GM12878 (cell line): Measurements from ENCODE around the gene YTHDC1. TPM values are rescaled to one million over a fixed set of nuclear protein-coding genes. Genes with fewer than 3 reads are reported as not detected.
A peak's percentile ranks its signal among the peaks of the same experiment; 100 is the strongest.

Source experiments
- ATAC-seq: fragments of 200-7000 bp; cut with Tn5 transposase; 3 replicates; pipeline ENCODE4 v1.9.1; 2020; ENCODE audit warnings: mild to moderate bottlenecking, moderate library complexity
- BruUV-seq: library from RNA; stranded (reverse); fragments of 400-500 nt; replicated peaks from 2 replicates; lab custom pipeline; 2021; lab: Mats Ljungman, UMichigan
- CTCF ChIA-PET: fragments of 300-600 bp; sonication (Branson Sonifier 250); formaldehyde crosslinking; extraction: SDS; loops from one replicate; lab custom pipeline; 2021; ENCODE audit warnings: inconsistent platforms; lab: Yijun Ruan, JAX
- POLR2A ChIA-PET: fragments of 350-600 bp; formaldehyde crosslinking; extraction: SDS; loops from one replicate; lab custom pipeline; 2021; ENCODE audit warnings: inconsistent platforms; lab: Charles Lee
- RAD21 ChIA-PET: fragments of 300-600 bp; sonication (Branson Sonifier 250); formaldehyde crosslinking; loops from one replicate; lab custom pipeline; 2023; ENCODE audit warnings: antibody characterized with exemption; ENCODE audit not compliant: unreplicated experiment; lab: Charles Lee
- SMC1A ChIA-PET: fragments of 300-600 bp; sonication (Branson Sonifier 250); formaldehyde crosslinking; loops from one replicate; lab custom pipeline; 2023; ENCODE audit not compliant: unreplicated experiment, uncharacterized antibody; lab: Charles Lee
- DNase-seq: peaks from one replicate; pipeline ENCODE4 v3.0.0-alpha.2; 2011; ENCODE audit warnings: low read depth, low spot score
- FAIRE-seq: peaks from 3 replicates; lab custom pipeline; 2011; peaks lifted over from hg19 to GRCh38; lab: Jason Lieb, UNC
- H2AFZ ChIP-seq: 2 replicates; pipeline ENCODE4 v1.6.0; 2011; ENCODE audit warnings: low read depth, low read length, control low read depth; ENCODE audit not compliant: control insufficient read depth
- H3K27ac ChIP-seq: 2 replicates; pipeline ENCODE4 v1.5.1; 2011; ENCODE audit warnings: control low read depth; ENCODE audit not compliant: control insufficient read depth, insufficient read depth
- H3K27me3 ChIP-seq, 2 experiments: replicated peaks in 1 of 2; 2 replicates each; pipeline versions ENCODE4 v1.6.0 to v1.6.1; 2011; ENCODE audit warnings: low read length in 1 of 2; ENCODE audit not compliant: control insufficient read depth in 2 of 2, insufficient read depth in 2 of 2
- H3K36me3 ChIP-seq, 2 experiments: 2 replicates each; pipeline ENCODE4 v1.5.1; 2011; ENCODE audit warnings: low read length in 1 of 2; ENCODE audit not compliant: control insufficient read depth in 2 of 2, insufficient read depth in 2 of 2
- H3K4me1 ChIP-seq: 2 replicates; pipeline ENCODE4 v1.6.1; 2011; ENCODE audit warnings: mild to moderate bottlenecking, low read length, moderate library complexity, mixed read lengths; ENCODE audit not compliant: control insufficient read depth, insufficient read depth
- H3K4me2 ChIP-seq: 2 replicates; pipeline ENCODE4 v1.6.0; 2011; ENCODE audit warnings: control low read depth; ENCODE audit not compliant: control insufficient read depth, insufficient read depth
- H3K4me3 ChIP-seq: fragments of 200-600 bp; sonication (generic); 2 replicates; pipeline ENCODE4 v1.5.1; 2016
- H3K79me2 ChIP-seq: 2 replicates; pipeline ENCODE4 v1.6.0; 2011; ENCODE audit warnings: low read length; ENCODE audit not compliant: control insufficient read depth, insufficient read depth
- H3K9ac ChIP-seq: 2 replicates; pipeline ENCODE4 v1.8.0; 2011; ENCODE audit warnings: low read length, control low read depth, mixed read lengths; ENCODE audit not compliant: control insufficient read depth, insufficient read depth
- H3K9me3 ChIP-seq: replicated peaks from 3 replicates; pipeline ENCODE4 v1.5.1; 2011; ENCODE audit warnings: mild to moderate bottlenecking, low read length; ENCODE audit not compliant: control insufficient read depth, insufficient read depth
- H4K20me1 ChIP-seq: 2 replicates; pipeline ENCODE4 v1.6.0; 2011; ENCODE audit not compliant: control insufficient read depth, insufficient read depth
- EGR1 ChIP-seq, 2 experiments: IDR thresholded peaks; 1 replicate in 1 of 2; 2 replicates in 1 of 2; pipeline ENCODE4 v1.6.1; 2011 to 2012; ENCODE audit warnings: low read depth in 2 of 2, low read length in 2 of 2, borderline replicate concordance in 1 of 2, mild to moderate bottlenecking in 1 of 2, moderate library complexity in 1 of 2
- GATAD2B ChIP-seq: fragments of 450-650 bp; conservative IDR thresholded peaks from 2 replicates; pipeline ENCODE4 v1.6.1; 2017; ENCODE audit warnings: low read depth, mild to moderate bottlenecking, moderate library complexity
- MYC ChIP-seq: IDR thresholded peaks from 2 replicates; pipeline ENCODE4 v1.6.1; 2011; ENCODE audit warnings: mild to moderate bottlenecking, low read length, moderate library complexity, inconsistent platforms; ENCODE audit not compliant: insufficient read depth, insufficient replicate concordance, insufficient read length, severe bottlenecking
- TCF3 ChIP-seq: IDR thresholded peaks from 2 replicates; pipeline ENCODE4 v1.6.1; 2012; ENCODE audit warnings: low read depth, mild to moderate bottlenecking, low read length, borderline replicate concordance; ENCODE audit not compliant: insufficient read depth
- ZNF384 ChIP-seq: IDR thresholded peaks from 2 replicates; pipeline ENCODE4 v1.6.1; 2012; ENCODE audit warnings: low read depth, mild to moderate bottlenecking, low read length, improper control_type of control experiment, borderline replicate concordance
- WGBS: methylation state at CpG from one replicate; pipeline ENCODE4 v1.1.6; 2016; ENCODE audit warnings: low lambda C conversion rate; ENCODE audit not compliant: insufficient replicate concordance, insufficient coverage; ENCODE audit errors: missing lambda C conversion rate; 5-methylcytosine and 5-hydroxymethylcytosine counted together
- in situ Hi-C: fragments of 300-500 bp; cut with MboI; formaldehyde crosslinking; loops from 9 replicates; pipeline ENCODE4 v1.14.3; 2018; ENCODE audit warnings: mixed read lengths
- intact Hi-C: fragments of 100-400 bp; cut with micrococcal nuclease; formaldehyde crosslinking; loops from one replicate; pipeline ENCODE4 v1.14.2; 2022; ENCODE audit not compliant: unreplicated experiment
- polyA plus RNA-seq, 11 experiments: library from polyadenylated mRNA; depleted of rRNA in 4 of 11; unstranded in 6 of 11; stranded (reverse) in 5 of 11; fragments of >200 nt; fragmentation: Nextera tagmentation in 4 of 11; fragmentation: Illumina TruSeq in 1 of 11; extraction: Ambion mirVana in 4 of 11; extraction: Trizol in 1 of 11; gene quantifications; 1 replicate in 1 of 11; 2 replicates in 10 of 11; pipeline versions ENCODE4 v1.2.1 to v1.2.3, GENCODE V29; 2011 to 2016; ENCODE audit warnings: inconsistent platforms in 2 of 11, missing spikeins in 2 of 11, low read depth in 1 of 11
- total RNA-seq, 4 experiments: library from RNA; depleted of rRNA in 3 of 4; stranded (reverse); fragments of >200 nt in 3 of 4; fragmentation: Illumina TruSeq in 1 of 4; extraction: Trizol in 1 of 4; gene quantifications; 2 replicates each; pipeline versions ENCODE4 v1.2.1 to v1.2.3, GENCODE V29; 2013 to 2021
- TF ChIP-seq, protein P1 (sequence below): fragments of 450-650 bp; IDR thresholded peaks from 2 replicates; pipeline ENCODE4 v1.6.1; 2017; ENCODE audit warnings: borderline replicate concordance
- TF ChIP-seq, protein P2 (sequence below): fragments of 450-650 bp; IDR thresholded peaks from 2 replicates; pipeline ENCODE4 v1.6.1; 2016; ENCODE audit warnings: mild to moderate bottlenecking

YTHDC1 gene
- total and polyA plus RNA-seq, 10 of the 15 experiments (the other 5 are each of a cell fraction or from before 2014, with no cell fraction given): 18.7 to 83.2 (median 47.5) TPM

DNA sequence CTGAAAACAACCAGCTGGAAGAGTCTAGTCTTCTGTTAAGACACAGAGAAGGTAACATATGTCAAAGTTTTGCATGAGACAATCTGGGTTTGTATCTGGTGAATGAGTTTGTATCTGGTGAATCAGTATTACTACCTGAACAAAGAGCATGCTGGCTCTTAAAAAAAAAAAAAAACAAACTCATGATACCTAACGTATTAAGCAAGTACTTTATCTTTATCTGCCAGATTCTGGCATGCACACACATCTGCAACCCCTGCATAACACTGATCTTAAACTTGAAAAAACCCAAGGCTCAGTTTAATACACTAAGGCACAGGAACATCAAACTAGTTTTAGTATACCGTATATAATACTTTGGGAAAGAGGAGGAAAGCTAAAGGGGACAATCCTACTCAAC lies 5.8 kb downstream of the YTHDC1 start:
- no peaks in the 10 kb centered on the region; the same call in 1 of the 2 replicates for H3K4me1 ChIP-seq
- no peaks in the 10 kb centered on the region for H3K9me3 ChIP-seq
- H3K4me3 ChIP-seq: no peak overlapping the region
- H3K36me3 ChIP-seq: peaks cover 0 to 11% of the 10 kb centered on the region in 2 experiments; a peak in 1 of 4 replicates
- intact Hi-C loops (no loop called here), in situ Hi-C loops (loop anchor here (10.0 kb wide), 1 partner anchor 639 kb away; the partner anchor contains the start of gene UBA6)
- TF ChIP-seq ZNF384: 0 out of 2 replicates have a peak, but pooled peaks have one; percentile 8
- TF ChIP-seq, protein P1, sequence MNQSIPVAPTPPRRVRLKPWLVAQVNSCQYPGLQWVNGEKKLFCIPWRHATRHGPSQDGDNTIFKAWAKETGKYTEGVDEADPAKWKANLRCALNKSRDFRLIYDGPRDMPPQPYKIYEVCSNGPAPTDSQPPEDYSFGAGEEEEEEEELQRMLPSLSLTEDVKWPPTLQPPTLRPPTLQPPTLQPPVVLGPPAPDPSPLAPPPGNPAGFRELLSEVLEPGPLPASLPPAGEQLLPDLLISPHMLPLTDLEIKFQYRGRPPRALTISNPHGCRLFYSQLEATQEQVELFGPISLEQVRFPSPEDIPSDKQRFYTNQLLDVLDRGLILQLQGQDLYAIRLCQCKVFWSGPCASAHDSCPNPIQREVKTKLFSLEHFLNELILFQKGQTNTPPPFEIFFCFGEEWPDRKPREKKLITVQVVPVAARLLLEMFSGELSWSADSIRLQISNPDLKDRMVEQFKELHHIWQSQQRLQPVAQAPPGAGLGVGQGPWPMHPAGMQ: no peak
- DNase-seq (no peak), FAIRE-seq (no peak), ATAC-seq (peak; percentile 5; the same call in 1 of the 3 replicates)
- H3K27ac ChIP-seq: no peak overlapping the region
- peak overlapping the region; percentile 54; the same call in 1 of the 2 replicates for H3K4me2 ChIP-seq
- ChIA-PET RAD21 (interaction anchor here (0.7 to 2.4 kb wide), 4 partner anchors 11 to 45 kb away, joined by 3 to 15 read pairs (median 4); no protein-coding TSS in a partner anchor), SMC1A (interaction anchor here (0.9 to 2.1 kb wide), 4 partner anchors 15 to 56 kb away, joined by 3 to 6 read pairs (median 4); no protein-coding TSS in a partner anchor), POLR2A (interaction anchor here (0.7 to 1.0 kb wide), 4 partner anchors 10 to 31 kb away, joined by 3 to 4 read pairs (median 4); no protein-coding TSS in a partner anchor), CTCF (interaction anchor here (0.8 to 2.2 kb wide), 4 partner anchors 11 to 72 kb away, joined by 3 to 6 read pairs (median 4); no protein-coding TSS in a partner anchor)
- H4K20me1 ChIP-seq: peaks cover 12% of the 10 kb centered on the region
- no peak overlapping the region for H2AFZ ChIP-seq
- WGBS: 74% methylated on average over 2 of the region's 2 CpGs
- peaks cover 98% of the 10 kb centered on the region for H3K79me2 ChIP-seq
- no peak overlapping the region for H3K9ac ChIP-seq
- no peaks in the 10 kb centered on the region for H3K27me3 ChIP-seq
- no TSS peak for BruUV-seq

DNA sequence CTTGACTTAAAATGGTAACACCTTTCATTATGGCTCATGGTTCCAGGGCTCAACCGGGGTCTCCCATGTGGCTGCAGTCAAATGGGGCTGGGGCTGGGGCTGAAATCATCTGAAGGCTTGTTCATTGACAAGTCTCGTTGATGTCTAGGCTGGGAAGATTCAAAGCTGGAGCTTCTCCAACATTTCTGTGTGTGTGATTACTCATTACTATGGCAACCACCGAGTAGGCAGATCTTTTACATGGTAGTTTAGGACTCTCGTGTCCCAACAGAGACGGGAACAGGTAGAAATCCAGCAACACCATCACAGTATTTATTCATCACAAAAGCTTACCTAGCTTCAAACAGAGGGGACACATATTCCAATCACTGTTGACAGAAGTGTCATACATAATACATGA lies 7.8 kb downstream of the YTHDC1 start:
- no peak overlapping the region for H3K27ac ChIP-seq
- H3K9me3 ChIP-seq: no peaks in the 10 kb centered on the region
- FAIRE-seq (no peak), DNase-seq (no peak), ATAC-seq (peak; percentile 3)
- H3K9ac ChIP-seq: no peak overlapping the region
- intact Hi-C loops: no loop called here
- H3K4me1 ChIP-seq: no peaks in the 10 kb centered on the region; the same call in 1 of the 2 replicates
- H3K4me3 ChIP-seq: no peak overlapping the region; the same call in 1 of the 2 replicates
- ChIA-PET SMC1A (interaction anchor here (0.7 to 1.2 kb wide), 2 partner anchors 10 to 13 kb away, joined by 3 to 5 read pairs; no protein-coding TSS in a partner anchor), RAD21 (interaction anchor here (1.4 kb wide), 1 partner anchor 70 kb away, joined by 3 read pairs; no protein-coding TSS in a partner anchor), CTCF (interaction anchor here (0.6 kb wide), 1 partner anchor 8 kb away, joined by 3 read pairs; no protein-coding TSS in a partner anchor), POLR2A (no interaction called here)
- no peaks in the 10 kb centered on the region for H3K27me3 ChIP-seq
- H3K36me3 ChIP-seq: peaks cover 0 to 17% of the 10 kb centered on the region in 2 experiments; a peak in 1 of 4 replicates
- no peak overlapping the region for H3K4me2 ChIP-seq
- peaks cover 12% of the 10 kb centered on the region for H4K20me1 ChIP-seq
- BruUV-seq: no TSS peak
- no peak overlapping the region for H2AFZ ChIP-seq
- in situ Hi-C loops: loop anchor here (10.0 kb wide), 1 partner anchor 637 kb away; the partner anchor contains the start of gene UBA6
- H3K79me2 ChIP-seq: peaks cover 84% of the 10 kb centered on the region
- WGBS: 85% methylated on average over 5 of the region's 5 CpGs
- TF ChIP-seq TCF3: no peak
- no peak for TF ChIP-seq GATAD2B
- TF ChIP-seq, protein P2, sequence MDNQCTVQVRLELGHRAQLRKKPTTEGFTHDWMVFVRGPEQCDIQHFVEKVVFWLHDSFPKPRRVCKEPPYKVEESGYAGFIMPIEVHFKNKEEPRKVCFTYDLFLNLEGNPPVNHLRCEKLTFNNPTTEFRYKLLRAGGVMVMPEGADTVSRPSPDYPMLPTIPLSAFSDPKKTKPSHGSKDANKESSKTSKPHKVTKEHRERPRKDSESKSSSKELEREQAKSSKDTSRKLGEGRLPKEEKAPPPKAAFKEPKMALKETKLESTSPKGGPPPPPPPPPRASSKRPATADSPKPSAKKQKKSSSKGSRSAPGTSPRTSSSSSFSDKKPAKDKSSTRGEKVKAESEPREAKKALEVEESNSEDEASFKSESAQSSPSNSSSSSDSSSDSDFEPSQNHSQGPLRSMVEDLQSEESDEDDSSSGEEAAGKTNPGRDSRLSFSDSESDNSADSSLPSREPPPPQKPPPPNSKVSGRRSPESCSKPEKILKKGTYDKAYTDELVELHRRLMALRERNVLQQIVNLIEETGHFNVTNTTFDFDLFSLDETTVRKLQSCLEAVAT: no peak
- no peak for TF ChIP-seq EGR1 (IDR thresholded peaks at IDR 0.05; ENCODE audit: borderline replicate concordance in 1 of 2, low read depth in 2 of 2, low read length in 2 of 2)
- no peak for TF ChIP-seq MYC
